GM06990 (cell line): ENCODE data around the gene GAPDH.

Source experiments
- DNase-seq: peaks from one replicate; pipeline ENCODE4 v3.0.0-alpha.2; 2011; ENCODE audit not compliant: insufficient read length; ENCODE audit errors: extremely low read depth
- H3K27me3 ChIP-seq: replicated peaks from 2 replicates; pipeline ENCODE4 v1.6.0; 2011; ENCODE audit warnings: low read length; ENCODE audit not compliant: control insufficient read depth, insufficient read depth
- H3K36me3 ChIP-seq: 2 replicates; pipeline ENCODE4 v1.5.1; 2011; ENCODE audit warnings: low read length; ENCODE audit not compliant: control insufficient read depth, insufficient read depth
- H3K4me3 ChIP-seq: replicated peaks from 2 replicates; pipeline ENCODE4 v1.5.1; 2011; ENCODE audit warnings: low read depth, mild to moderate bottlenecking, control low read depth, low read length
- TF ChIP-seq, protein P1 (sequence below): IDR thresholded peaks from 2 replicates; pipeline ENCODE4 v1.5.1; 2011; ENCODE audit warnings: low read length, control low read depth, mild to moderate bottlenecking, inconsistent platforms; ENCODE audit not compliant: insufficient read depth, poor library complexity, severe bottlenecking

GAPDH gene

DNA sequence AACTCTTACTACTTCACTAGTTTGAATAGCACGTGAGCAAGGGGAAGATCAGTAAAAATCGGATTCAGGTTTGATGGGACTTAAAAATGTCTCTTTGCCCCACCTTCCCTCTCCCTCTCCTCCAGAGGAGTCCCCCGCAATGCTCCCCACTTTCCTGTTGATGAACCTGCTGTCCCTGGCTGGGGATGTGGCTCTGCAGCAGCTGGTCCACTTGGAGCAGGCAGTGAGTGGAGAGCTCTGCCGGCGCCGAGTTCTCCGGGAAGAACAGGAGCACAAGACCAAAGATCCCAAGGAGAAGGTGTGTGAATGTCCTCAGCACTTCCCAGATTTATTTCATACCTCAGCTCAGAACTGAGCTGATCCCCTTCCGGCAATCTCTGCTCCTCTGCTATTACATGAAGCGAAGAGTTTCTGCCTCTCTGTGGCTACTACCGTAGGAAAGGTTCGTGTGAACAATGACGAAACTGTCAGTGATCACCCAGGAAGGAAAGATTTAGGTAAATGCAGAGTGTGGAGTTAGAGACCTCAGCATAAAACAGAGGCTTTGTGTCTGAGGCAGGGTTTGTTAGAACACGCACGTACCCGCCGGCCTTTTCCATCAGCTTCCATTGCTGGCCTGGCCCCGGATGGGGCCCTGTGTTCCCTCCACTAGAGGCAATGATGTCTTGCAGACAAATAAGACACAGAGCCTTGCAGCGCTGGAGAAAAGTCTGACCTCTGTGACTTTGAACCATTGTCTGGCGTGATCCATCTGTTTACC, 7.4 kb upstream of the GAPDH start:
- H3K4me3 ChIP-seq: no peak overlapping the region
- H3K27me3 ChIP-seq: no peaks in the 10 kb centered on the region
- H3K36me3 ChIP-seq: peaks cover 64% of the 10 kb centered on the region
- DNase-seq: no peak
- TF ChIP-seq, protein P1, sequence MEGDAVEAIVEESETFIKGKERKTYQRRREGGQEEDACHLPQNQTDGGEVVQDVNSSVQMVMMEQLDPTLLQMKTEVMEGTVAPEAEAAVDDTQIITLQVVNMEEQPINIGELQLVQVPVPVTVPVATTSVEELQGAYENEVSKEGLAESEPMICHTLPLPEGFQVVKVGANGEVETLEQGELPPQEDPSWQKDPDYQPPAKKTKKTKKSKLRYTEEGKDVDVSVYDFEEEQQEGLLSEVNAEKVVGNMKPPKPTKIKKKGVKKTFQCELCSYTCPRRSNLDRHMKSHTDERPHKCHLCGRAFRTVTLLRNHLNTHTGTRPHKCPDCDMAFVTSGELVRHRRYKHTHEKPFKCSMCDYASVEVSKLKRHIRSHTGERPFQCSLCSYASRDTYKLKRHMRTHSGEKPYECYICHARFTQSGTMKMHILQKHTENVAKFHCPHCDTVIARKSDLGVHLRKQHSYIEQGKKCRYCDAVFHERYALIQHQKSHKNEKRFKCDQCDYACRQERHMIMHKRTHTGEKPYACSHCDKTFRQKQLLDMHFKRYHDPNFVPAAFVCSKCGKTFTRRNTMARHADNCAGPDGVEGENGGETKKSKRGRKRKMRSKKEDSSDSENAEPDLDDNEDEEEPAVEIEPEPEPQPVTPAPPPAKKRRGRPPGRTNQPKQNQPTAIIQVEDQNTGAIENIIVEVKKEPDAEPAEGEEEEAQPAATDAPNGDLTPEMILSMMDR: no peak

DNA sequence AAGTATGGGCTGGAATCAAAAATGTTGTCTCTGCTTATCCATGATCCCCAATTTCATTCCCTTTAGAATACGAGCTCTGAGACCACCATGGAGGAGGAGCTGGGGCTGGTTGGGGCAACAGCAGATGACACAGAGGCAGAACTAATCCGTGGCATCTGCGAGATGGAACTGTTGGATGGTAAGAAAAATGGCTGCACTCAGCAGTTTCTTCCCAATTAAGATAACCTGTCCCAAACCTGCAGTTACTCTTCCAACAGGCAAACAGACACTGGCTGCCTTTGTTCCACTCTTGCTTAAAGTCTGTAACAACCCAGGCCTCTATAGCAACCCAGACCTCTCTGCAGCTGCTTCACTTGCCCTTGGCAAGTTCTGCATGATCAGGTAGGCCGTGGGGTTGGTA, 6.6 kb upstream of the GAPDH start:
- TF ChIP-seq, protein P1: no peak
- no peaks in the 10 kb centered on the region for H3K27me3 ChIP-seq
- DNase-seq: no peak
- no peak overlapping the region for H3K4me3 ChIP-seq
- H3K36me3 ChIP-seq: peaks cover 60% of the 10 kb centered on the region

DNA sequence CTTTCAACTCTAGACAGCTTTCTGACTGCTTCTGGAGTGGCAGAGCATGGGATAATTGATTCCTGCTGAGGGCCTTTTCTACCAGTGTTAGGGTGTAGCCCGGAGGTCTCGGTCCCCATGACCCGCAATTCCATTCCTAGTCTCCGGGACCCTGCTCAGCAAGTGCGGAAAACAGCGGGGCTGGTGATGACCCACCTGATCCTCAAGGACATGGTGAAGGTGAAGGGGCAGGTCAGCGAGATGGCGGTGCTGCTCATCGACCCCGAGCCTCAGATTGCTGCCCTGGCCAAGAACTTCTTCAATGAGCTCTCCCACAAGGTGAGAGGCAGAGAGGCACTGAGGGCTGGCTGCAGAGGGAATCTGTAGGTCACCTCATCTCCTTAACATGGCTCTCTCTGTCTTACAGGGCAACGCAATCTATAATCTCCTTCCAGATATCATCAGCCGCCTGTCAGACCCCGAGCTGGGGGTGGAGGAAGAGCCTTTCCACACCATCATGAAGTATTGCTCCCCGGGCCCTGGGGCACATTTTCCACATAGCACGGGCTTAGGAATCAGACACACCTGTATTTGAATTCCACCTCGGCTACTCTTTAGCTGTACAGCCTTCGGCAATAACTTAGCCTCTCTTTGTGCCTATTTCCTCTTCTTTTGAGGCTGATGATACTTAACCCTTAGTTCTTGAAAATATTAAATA, 5.6 kb upstream of the GAPDH start:
- no peak for DNase-seq
- H3K27me3 ChIP-seq: no peaks in the 10 kb centered on the region
- H3K4me3 ChIP-seq: no peak overlapping the region
- TF ChIP-seq, protein P1: no peak
- H3K36me3 ChIP-seq: peaks cover 55% of the 10 kb centered on the region

DNA sequence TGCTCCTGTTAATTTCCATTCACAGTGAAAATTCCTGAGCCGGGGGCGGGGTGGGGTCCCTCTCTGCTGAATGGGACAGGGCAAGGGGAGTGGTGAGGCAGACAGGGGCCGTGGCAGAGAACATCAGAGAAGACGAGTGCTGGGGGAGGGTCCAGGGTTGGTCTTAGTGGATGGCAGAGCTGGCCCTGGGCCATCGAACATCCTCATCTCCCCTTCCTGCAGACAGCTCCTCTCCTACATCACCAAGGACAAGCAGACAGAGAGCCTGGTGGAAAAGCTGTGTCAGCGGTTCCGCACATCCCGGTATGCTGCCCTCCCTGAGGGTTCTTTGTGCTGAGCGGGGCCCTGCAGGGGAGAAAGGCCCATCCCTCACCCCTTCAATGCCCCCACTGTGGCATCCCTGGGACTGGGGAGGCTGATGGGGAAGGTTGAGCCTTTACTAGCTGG, 5.0 kb upstream of the GAPDH start:
- DNase-seq: no peak
- TF ChIP-seq, protein P1: no peak
- Histone ChIP-seq H3K36me3 (peaks cover 53% of the 10 kb centered on the region), H3K27me3 (no peaks in the 10 kb centered on the region), H3K4me3 (no peak overlapping the region)

DNA sequence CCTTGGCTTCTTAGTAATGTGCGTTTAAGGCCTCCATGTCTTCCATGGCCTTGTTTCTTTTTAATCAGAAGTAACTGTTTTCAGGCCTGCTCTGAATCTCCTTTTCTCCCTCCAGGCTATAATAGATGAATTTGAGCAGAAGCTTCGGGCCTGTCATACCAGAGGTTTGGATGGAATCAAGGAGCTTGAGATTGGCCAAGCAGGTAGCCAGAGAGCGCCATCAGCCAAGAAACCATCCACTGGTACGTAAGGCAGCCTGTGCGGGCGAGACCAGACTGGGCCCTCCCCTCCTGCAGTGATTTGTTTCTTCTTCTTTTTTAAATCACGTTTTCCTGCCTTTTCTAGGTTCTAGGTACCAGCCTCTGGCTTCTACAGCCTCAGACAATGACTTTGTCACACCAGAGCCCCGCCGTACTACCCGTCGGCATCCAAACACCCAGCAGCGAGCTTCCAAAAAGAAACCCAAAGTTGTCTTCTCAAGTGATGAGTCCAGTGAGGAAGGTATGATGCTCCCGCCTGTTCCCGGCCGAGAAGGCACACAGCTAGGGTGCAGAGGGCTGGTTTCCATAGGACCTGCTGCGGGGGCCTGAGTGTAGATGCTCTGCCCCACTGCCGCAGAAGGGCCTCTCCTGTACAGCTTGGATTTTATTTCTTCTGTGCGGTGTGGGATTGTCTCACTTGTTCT, 3.6 kb upstream of the GAPDH start:
- Histone ChIP-seq H3K27me3 (no peaks in the 10 kb centered on the region), H3K36me3 (peaks cover 50% of the 10 kb centered on the region), H3K4me3 (no peak overlapping the region)
- no peak for DNase-seq
- TF ChIP-seq, protein P1: no peak
